GM19395 (cell line): ENCODE measurements around the gene SHMT2.

Experiments used
- ATAC-seq: cut with Tn5 transposase; IDR thresholded peaks from one replicate; pipeline ENCODE4 v1.9.1; 2021; ENCODE audit warnings: mild to moderate bottlenecking, moderate library complexity; ENCODE audit not compliant: unreplicated experiment

Gene SHMT2

GRCh38 chr12:57237932-57238853, 8.7 kb downstream of the SHMT2 start:
- ATAC-seq, result no peak

GRCh38 chr12:57238854-57239554, 9.5 kb downstream of the SHMT2 start:
- ATAC-seq, result peak; percentile 50

DNA sequence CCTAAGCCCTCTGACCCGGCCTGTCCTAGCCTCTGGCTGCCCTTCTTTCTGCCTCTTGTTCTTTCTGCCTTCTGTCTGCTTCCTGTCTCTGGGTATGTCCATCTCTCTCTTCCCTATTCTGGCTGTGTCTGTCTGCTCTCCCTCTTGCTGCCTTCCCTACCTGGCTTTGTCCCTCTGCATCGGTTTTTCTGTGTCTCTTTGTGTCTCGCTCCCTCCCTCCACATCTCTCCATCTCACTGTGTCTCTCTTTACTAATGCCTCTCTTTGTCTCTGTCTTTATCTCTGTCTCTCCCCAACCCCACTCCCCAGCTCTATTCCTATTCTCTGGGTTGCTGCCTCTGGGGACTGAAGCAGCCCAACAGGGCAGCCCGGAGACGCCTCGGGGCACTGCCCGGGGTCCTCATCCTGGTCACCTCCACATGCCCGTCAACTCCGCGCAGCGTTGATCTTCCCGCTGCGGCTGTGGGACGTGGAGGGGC, 10.1 kb downstream of the SHMT2 start:
- peak; percentile 1 for ATAC-seq

GRCh38 chr12:57240066-57240921, 10.8 kb downstream of the SHMT2 start:
- ATAC-seq, result no peak

GRCh38 chr12:57240926-57241401, 11.5 kb downstream of the SHMT2 start:
- ATAC-seq, result no peak

- ATAC-seq, result no peak
These were observed 12.1 kb downstream of the SHMT2 start for GRCh38 chr12:57241402-57242310.

GRCh38 chr12:57242329-57242690, 12.8 kb downstream of the SHMT2 start:
- ATAC-seq, result no peak

DNA sequence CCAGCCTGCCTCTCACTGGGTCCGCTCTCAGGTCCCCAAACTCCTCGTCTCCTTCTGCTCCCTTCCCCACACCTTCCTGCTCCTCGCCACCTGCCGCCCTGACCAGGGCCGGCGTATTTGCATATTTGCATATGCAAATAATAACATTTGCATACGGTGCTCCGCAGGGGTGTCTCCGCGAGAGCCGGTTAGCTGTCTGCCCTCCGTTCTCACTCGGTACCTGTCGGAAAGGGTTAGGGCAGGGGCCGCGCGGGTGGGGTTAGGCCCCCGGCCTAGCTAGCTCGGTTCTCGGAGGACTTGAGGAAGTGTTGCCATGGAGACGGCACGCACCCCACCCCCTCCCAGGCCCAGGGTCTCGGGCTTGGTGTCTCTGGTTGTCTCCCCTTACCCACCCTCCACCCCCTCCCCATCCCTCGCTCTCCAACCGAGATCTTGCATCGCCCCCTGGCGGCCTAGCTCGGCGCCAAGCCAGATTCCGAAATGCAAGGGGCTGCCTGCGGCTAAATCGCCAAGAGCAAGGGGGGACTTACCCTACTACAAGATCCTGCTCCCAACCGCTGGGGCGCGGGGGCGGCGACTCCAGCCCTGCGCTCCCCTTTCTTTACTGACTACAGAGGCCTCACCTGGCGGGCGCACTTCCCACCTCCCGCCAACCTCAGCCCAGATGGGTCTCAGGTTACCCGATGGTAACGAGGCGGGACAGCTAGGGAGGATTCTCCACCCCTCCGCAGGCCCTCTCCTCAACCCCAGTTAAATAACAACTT, 13.4 kb downstream of the SHMT2 start:
- ATAC-seq, result peak; percentile 50

DNA sequence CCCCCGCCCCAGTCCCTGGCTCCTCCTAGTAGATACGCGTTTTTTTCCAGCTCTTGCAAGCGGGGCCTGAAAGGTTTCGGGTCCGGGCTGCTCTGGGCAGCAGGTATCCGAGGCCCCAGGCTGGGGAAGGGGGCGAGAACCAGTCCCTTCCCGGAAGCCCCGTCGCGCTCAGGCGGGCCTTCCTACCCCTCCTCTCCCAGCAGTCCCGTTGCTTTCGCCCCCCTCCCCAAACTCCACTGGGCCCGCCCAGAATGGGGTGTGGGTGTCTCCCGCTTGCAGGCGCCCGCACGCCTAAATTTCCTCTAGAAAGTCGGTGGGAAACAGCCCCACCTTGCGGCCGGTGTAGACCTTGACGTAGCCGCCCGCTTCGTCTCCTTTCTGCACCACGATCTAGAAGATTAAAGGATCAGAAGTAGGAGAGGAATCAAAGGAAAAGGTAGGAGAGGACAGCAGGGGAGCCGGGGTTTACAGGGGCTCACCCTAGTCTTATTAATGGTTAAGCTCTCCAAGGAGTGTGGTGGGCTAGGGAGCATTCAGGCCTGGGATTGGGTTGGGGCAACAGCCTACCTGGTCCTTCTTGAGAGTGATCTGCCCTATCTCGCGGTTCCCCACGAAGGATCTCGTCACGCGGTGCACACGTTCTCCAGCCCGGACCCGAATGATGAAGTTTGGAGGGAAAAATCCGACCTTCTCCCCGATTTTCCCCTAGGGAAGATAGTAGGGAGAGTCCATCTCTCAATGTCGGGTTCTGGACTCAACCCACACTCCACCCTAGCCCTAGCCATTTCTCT, 14.2 kb downstream of the SHMT2 start:
- no peak for ATAC-seq

- ATAC-seq, result no peak
These were observed 14.8 kb downstream of the SHMT2 start for GRCh38 chr12:57244312-57244696.

GRCh38 chr12:57247041-57247440, 17.5 kb downstream of the SHMT2 start:
- ATAC-seq, result no peak

GRCh38 chr12:57248934-57249742, 19.6 kb downstream of the SHMT2 start:
- ATAC-seq, result no peak

GRCh38 chr12:57250541-57250940, 21.0 kb downstream of the SHMT2 start:
- no peak for ATAC-seq

DNA sequence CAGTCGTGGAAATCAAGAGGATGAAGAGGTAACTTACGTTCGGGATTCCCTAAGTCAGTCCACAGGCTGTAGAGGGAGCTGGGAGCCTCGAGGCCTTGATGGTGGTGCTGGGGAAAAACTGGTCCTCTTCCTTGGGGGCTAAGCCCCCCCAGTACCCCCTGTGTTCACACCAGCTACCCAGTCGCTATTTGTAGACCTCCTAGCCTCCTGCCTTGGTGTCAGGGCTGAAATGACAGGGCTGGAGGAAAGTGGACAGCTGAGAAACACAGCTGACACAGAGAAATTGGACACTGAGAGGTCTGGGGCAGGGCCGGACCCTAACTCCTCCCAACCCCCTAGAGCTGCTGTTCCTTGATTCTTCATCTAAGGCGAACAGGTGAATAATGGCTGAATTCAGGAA, 21.4 kb downstream of the SHMT2 start, which contains the start of gene STAC3:
Gene STAC3 (minus strand): TSS at position 232 of the 400 bp plus-strand sequence. CDS start 1,551 bp downstream, outside the sequence.
- no peak for ATAC-seq

GRCh38 chr12:57254506-57255280, 25.2 kb downstream of the SHMT2 start:
- no peak for ATAC-seq

- ATAC-seq, result no peak
These were observed 26.4 kb downstream of the SHMT2 start for GRCh38 chr12:57255916-57256315.
